Prostate gland (tissue), 2 donors: Measurements from ENCODE around the gene FBLIM1. TPM values are rescaled to one million over a fixed set of nuclear protein-coding genes. Genes with fewer than 3 reads are reported as not detected.

Source experiments
- DNase-seq: peaks from one replicate; pipeline ENCODE4 v3.0.0-alpha.2; 2019; ENCODE audit warnings: low spot score
- H3K27ac ChIP-seq, 2 donors: fragments of 200-600 bp; sonication (generic); 2 replicates each; pipeline ENCODE4 v1.5.1; 2017 to 2019
- H3K27me3 ChIP-seq: fragments of 200-600 bp; sonication (generic); replicated peaks from 2 replicates; pipeline ENCODE4 v1.5.1; 2019; ENCODE audit not compliant: insufficient read depth
- H3K36me3 ChIP-seq, 2 donors: fragments of 200-600 bp; sonication (generic); 1 replicate in 1 of 2; 2 replicates in 1 of 2; pipeline versions ENCODE4 v1.5.1 to v1.8.1; 2017 to 2019
- H3K4me1 ChIP-seq: fragments of 200-600 bp; sonication (generic); replicated peaks from 2 replicates; pipeline ENCODE4 v1.5.1; 2019
- H3K4me3 ChIP-seq, 2 donors: fragments of 200-600 bp; sonication (generic); 2 replicates each; pipeline ENCODE4 v1.5.1; 2017 to 2019
- H3K9me3 ChIP-seq: fragments of 200-600 bp; sonication (generic); 2 replicates; pipeline ENCODE4 v1.5.1; 2017
- POLR2A ChIP-seq: fragments of 450-650 bp; IDR thresholded peaks from one replicate; pipeline ENCODE4 v1.6.1; 2016; ENCODE audit warnings: antibody characterized with exemption, mild to moderate bottlenecking
- POLR2AphosphoS5 ChIP-seq: sonication (generic); formaldehyde crosslinking; IDR thresholded peaks from one replicate; pipeline ENCODE4 v1.6.1; 2017; ENCODE audit warnings: antibody characterized with exemption
- whole genome bisulfite sequencing: methylation state at CpG from one replicate; pipeline ENCODE4 v1.1.5; 2018; 5-methylcytosine and 5-hydroxymethylcytosine counted together
- intact Hi-C: fragments of 100-400 bp; cut with DNase I; formaldehyde crosslinking; loops from one replicate; pipeline ENCODE4 v1.14.2; 2022
- total RNA-seq, 2 donors: library from RNA; depleted of rRNA; stranded (reverse); fragments of >200 nt; gene quantifications; one replicate each; pipeline ENCODE4 v1.1.0, GENCODE V29; 2016
- TF ChIP-seq, protein P1 (sequence below), 4 experiments: fragments of 200-600 bp in 2 of 4; fragments of 450-650 bp in 2 of 4; sonication (generic) in 2 of 4; IDR thresholded peaks; 1 replicate in 3 of 4; 2 replicates in 1 of 4; pipeline ENCODE4 v1.5.1; 2016 to 2019; ENCODE audit warnings: antibody characterized with exemption in 4 of 4, mild to moderate bottlenecking in 2 of 4, moderate library complexity in 2 of 4

Gene FBLIM1
- total RNA-seq, 2 donors from 2014 or later = 33.1 to 111 TPM

DNA sequence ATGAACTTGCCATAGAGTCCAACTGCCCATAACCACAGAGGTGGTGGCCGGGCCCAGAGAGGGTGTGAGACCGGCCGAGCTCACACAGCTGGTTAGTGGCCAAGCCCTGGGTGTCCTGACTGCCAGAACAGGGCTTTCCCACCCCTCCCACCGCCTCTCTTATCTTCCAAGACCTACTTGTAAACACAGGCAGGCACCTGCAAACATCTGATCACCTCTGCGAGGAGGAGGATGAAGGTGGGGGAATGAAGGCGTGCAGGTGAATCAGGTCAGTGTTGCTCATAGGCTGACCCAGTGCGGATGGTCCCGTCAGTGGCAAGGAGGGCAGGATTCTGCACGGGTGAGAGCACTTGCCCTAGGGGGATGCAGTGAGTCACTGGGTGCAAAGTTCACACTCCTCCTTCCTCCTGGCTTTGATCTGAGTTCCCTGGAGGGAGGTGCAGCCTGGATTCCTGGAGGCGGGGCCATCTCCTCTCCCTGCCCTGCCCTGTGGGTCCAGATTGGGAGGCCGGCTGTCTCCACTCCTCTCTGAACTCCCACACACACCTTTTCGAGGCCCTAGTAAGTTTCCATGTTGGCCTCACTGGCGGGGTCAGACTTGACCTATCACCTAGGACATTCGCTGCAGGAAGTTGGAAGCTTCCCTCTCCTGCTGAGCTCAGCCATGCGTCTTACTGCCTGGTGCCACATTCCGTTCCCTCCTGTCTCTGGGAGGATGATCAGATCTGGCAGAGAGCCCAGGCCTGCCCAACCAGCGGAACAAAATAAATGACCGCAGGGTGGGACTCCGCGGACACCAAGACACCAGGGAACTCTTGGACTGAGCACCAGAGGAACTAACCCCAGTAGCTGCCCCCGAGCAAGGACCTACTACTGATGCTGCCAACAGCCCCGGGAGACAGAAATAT, 41.6 kb downstream of the FBLIM1 start:
- no peak for TF ChIP-seq POLR2A
- TF ChIP-seq, protein P1, sequence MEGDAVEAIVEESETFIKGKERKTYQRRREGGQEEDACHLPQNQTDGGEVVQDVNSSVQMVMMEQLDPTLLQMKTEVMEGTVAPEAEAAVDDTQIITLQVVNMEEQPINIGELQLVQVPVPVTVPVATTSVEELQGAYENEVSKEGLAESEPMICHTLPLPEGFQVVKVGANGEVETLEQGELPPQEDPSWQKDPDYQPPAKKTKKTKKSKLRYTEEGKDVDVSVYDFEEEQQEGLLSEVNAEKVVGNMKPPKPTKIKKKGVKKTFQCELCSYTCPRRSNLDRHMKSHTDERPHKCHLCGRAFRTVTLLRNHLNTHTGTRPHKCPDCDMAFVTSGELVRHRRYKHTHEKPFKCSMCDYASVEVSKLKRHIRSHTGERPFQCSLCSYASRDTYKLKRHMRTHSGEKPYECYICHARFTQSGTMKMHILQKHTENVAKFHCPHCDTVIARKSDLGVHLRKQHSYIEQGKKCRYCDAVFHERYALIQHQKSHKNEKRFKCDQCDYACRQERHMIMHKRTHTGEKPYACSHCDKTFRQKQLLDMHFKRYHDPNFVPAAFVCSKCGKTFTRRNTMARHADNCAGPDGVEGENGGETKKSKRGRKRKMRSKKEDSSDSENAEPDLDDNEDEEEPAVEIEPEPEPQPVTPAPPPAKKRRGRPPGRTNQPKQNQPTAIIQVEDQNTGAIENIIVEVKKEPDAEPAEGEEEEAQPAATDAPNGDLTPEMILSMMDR (IDR thresholded peaks at IDR 0.05) = peak in 1 of 4 experiments; percentile 4
- peak; percentile 62 for TF ChIP-seq POLR2AphosphoS5
- peaks cover 25% of the 10 kb centered on the region for H3K4me1 ChIP-seq
- intact Hi-C loops = no loop called here
- H3K27me3 ChIP-seq = no peaks in the 10 kb centered on the region
- H3K9me3 ChIP-seq = no peaks in the 10 kb centered on the region
- no peaks in the 10 kb centered on the region for H3K36me3 ChIP-seq
- H3K27ac ChIP-seq = peak overlapping the region; percentile 56 to 60
- DNase-seq = peak; percentile 58
- H3K4me3 ChIP-seq = no peak overlapping the region
- 22% methylated on average over 22 of the region's 22 CpGs for WGBS

DNA sequence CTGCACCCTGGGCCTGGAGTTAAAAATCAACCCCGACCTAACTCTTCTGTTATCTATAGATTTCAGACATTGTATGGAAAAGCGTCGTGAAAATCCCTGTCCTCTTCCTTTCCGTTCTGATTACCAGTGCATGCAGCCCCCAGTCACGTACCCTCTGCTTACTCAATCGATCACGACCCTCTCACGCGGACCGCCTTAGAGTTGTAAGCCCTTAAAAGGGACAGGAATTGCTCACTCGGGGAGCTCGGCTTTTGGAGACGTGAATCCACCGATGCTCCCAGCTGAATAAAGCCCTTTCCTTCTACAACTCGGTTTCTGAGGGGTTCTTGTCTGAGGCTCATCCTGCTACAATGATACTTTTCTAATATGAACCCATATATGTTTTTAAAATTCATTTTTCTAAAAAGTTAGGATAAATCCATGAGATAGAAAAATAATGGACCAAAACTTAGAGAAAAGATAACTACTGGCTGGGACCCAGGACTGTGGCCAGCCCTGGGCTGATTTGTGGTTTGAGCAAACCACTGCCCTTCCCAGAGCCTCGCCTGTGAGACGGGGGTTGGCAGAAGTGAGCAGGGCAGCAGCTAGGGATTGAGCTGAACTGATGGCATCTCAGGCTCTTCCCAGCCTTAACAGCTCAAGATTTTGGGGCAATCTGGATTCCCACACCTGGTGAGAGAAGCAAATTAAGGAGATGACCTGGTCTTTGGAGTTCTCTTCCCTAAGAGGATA, 43.8 kb downstream of the FBLIM1 start:
- intact Hi-C loops = no loop called here
- H3K4me1 ChIP-seq = peaks cover 16% of the 10 kb centered on the region
- H3K36me3 ChIP-seq = no peaks in the 10 kb centered on the region
- H3K4me3 ChIP-seq = no peak overlapping the region
- H3K27me3 ChIP-seq = no peaks in the 10 kb centered on the region
- H3K9me3 ChIP-seq = no peaks in the 10 kb centered on the region
- DNase-seq = no peak
- 84% methylated on average over 17 of the region's 17 CpGs for WGBS
- TF ChIP-seq, protein P1 (IDR thresholded peaks at IDR 0.05) = no peak
- TF ChIP-seq POLR2A (no peak), POLR2AphosphoS5 (no peak)
- H3K27ac ChIP-seq = no peak overlapping the region

DNA sequence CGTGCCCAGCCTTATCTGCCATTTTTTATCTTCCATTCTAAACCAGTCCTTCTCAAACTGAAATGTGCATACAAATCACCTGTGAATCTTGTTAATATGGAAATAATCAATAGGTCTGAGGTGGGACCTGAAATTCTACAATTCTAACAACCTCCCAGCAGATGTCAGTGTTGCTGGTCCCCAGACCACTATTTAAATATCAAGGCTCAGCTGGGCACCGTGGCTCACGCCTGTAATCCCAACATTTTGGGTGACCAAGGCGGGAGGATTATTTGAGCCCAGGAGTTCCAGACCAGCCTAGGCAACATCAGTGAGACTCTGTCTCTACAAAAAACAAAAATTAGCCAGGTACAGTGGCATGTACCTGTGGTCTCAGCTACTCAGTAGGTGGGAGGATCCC, 44.8 kb downstream of the FBLIM1 start:
- no peak for TF ChIP-seq POLR2AphosphoS5
- TF ChIP-seq, protein P1 (IDR thresholded peaks at IDR 0.05) = peak in 3 of 4 experiments; percentile 20 to 41 (median 37)
- TF ChIP-seq POLR2A = no peak
- DNase-seq = no peak
- intact Hi-C loops = no loop called here

DNA sequence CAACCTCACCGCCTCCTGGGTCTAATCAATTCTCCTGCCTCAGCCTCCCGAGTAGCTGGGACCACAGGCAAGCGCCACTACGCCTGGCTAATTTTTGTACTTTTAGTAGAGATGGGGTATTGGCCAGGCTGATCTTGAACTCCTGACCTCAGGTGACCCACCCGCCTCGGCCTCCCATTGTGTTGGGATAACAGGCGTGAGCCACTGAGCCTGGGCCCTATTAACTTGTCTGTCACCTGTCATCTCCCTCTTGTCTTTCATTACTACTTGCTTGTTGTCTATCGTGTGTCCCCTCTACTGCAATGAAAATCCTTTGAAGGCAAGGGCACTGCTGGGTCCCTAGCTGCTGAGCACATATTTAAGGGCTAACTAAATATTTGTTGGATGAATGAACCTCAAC, 45.5 kb downstream of the FBLIM1 start:
- no peaks in the 10 kb centered on the region for H3K36me3 ChIP-seq
- TF ChIP-seq POLR2A (no peak), POLR2AphosphoS5 (no peak)
- TF ChIP-seq, protein P1 (IDR thresholded peaks at IDR 0.05) = no peak
- no peak overlapping the region for H3K4me3 ChIP-seq
- intact Hi-C loops = no loop called here
- no peak overlapping the region for H3K27ac ChIP-seq
- WGBS = 81% methylated on average over 8 of the region's 8 CpGs
- DNase-seq = no peak
- H3K27me3 ChIP-seq = no peaks in the 10 kb centered on the region
- no peaks in the 10 kb centered on the region for H3K9me3 ChIP-seq
- H3K4me1 ChIP-seq = peaks cover 16% of the 10 kb centered on the region

More for the DNA sequence above, 44.8 kb downstream of the FBLIM1 start:
- H3K4me3 ChIP-seq = no peak overlapping the region
- no peaks in the 10 kb centered on the region for H3K36me3 ChIP-seq
- 39% methylated on average over 4 of the region's 4 CpGs for WGBS
- H3K9me3 ChIP-seq = no peaks in the 10 kb centered on the region
- H3K27me3 ChIP-seq = no peaks in the 10 kb centered on the region
- H3K4me1 ChIP-seq = peaks cover 16% of the 10 kb centered on the region
- no peak overlapping the region for H3K27ac ChIP-seq
